Suprapubic skin (tissue), 4 donors: Measurements from ENCODE around the gene WFIKKN1.

Source experiments
- CTCF ChIP-seq, 2 donors: fragments of 200-600 bp in 1 of 2; fragments of 450-650 bp in 1 of 2; sonication (generic) in 1 of 2; IDR thresholded peaks; one replicate each; pipeline ENCODE4 v1.5.1; 2016 to 2019; ENCODE audit warnings: antibody characterized with exemption in 2 of 2, mild to moderate bottlenecking in 1 of 2, moderate library complexity in 1 of 2
- EP300 ChIP-seq: sonication (generic); formaldehyde crosslinking; IDR thresholded peaks from one replicate; pipeline ENCODE4 v1.6.1; 2017; ENCODE audit warnings: antibody characterized with exemption
- POLR2A ChIP-seq, 2 donors: fragments of 450-650 bp; IDR thresholded peaks; one replicate each; pipeline ENCODE4 v1.6.1; 2017; ENCODE audit warnings: antibody characterized with exemption in 2 of 2, mild to moderate bottlenecking in 2 of 2, moderate library complexity in 2 of 2
- POLR2AphosphoS5 ChIP-seq, 3 donors: sonication (generic); formaldehyde crosslinking; IDR thresholded peaks; one replicate each; pipeline ENCODE4 v1.6.1; 2017; ENCODE audit warnings: antibody characterized with exemption in 3 of 3

- TF ChIP-seq CTCF (IDR thresholded peaks at IDR 0.05) (no peak), POLR2A (IDR thresholded peaks at IDR 0.05) (no peak), POLR2AphosphoS5 (IDR thresholded peaks at IDR 0.05) (no peak), EP300 (no peak)
Observed at GRCh38 chr16:680967-681745, 50.4 kb downstream of the WFIKKN1 start.
